Measurements from ENCODE around the gene ZNF619. TPM values are rescaled to one million over a fixed set of nuclear protein-coding genes. Genes with fewer than 3 reads are reported as not detected.
"Not testable (repeated sequence)": the region's sequence is repeated elsewhere in the genome, so short reads cannot be mapped to it uniquely, and the experiment has no call there.

ZNF619 gene
- total RNA-seq, 2 donors from 2014 or later, result 1.7 to 3.3 TPM

DNA sequence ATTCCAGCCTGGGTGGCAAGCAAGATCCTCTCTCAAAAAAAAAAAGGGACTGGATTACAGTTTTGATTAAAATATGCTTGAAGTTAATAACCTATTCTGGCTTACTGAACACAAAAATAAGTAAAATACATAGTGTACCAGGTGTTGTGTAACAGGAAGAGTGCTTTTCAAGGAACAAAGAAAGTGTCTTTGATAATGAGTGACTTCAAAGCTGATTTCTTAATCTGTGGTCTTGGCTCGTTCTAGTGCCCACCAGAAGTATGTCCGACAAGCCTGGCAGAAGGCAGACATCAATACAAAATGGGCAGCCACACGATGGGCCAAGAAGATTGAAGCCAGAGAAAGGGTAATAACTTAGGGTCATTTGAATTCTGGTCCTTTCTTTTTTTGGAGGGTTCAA lies 15.8 kb upstream of the ZNF619 start:
- peaks cover 0 to 20% of the 10 kb centered on the region in 2 donors for H3K4me1 ChIP-seq
- peaks cover 61% of the 10 kb centered on the region for H3K36me3 ChIP-seq
- H3K27ac ChIP-seq, result no peak overlapping the region
- no peak overlapping the region for H3K4me3 ChIP-seq
- no peaks in the 10 kb centered on the region for H3K9me3 ChIP-seq
- TF ChIP-seq, protein P1, sequence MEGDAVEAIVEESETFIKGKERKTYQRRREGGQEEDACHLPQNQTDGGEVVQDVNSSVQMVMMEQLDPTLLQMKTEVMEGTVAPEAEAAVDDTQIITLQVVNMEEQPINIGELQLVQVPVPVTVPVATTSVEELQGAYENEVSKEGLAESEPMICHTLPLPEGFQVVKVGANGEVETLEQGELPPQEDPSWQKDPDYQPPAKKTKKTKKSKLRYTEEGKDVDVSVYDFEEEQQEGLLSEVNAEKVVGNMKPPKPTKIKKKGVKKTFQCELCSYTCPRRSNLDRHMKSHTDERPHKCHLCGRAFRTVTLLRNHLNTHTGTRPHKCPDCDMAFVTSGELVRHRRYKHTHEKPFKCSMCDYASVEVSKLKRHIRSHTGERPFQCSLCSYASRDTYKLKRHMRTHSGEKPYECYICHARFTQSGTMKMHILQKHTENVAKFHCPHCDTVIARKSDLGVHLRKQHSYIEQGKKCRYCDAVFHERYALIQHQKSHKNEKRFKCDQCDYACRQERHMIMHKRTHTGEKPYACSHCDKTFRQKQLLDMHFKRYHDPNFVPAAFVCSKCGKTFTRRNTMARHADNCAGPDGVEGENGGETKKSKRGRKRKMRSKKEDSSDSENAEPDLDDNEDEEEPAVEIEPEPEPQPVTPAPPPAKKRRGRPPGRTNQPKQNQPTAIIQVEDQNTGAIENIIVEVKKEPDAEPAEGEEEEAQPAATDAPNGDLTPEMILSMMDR (IDR thresholded peaks at IDR 0.05), result no peak
- no peak for DNase-seq (ENCODE audit: low spot score)
- no peaks in the 10 kb centered on the region for H3K27me3 ChIP-seq

DNA sequence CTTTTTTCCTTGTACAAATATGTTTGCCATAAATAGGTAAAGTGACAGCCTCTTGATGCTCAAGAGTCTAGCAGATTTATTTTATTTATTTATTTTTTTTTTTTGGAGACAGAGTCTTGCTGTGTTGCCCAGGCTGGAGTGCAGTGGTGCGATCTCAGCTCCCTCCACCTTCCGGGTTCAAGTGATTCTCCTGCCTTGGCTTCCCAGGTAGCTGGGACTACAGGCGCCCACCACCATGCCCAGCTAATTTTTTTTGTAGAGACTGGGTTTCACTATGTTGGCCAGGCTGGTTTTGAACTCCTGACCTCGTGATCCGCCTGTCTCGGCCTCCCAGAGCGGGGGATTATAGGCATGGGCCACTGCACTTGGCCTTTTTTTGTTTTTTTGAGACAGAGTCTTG lies 14.1 kb upstream of the ZNF619 start:
- H3K9me3 ChIP-seq; DNase-seq (ENCODE audit: low spot score); H3K27ac ChIP-seq; H3K4me3 ChIP-seq; H3K27me3 ChIP-seq: not testable (repeated sequence)
- Histone ChIP-seq H3K36me3 (peaks cover 65% of the 10 kb centered on the region), H3K4me1 (peaks cover 0 to 13% of the 10 kb centered on the region in 2 donors)

DNA sequence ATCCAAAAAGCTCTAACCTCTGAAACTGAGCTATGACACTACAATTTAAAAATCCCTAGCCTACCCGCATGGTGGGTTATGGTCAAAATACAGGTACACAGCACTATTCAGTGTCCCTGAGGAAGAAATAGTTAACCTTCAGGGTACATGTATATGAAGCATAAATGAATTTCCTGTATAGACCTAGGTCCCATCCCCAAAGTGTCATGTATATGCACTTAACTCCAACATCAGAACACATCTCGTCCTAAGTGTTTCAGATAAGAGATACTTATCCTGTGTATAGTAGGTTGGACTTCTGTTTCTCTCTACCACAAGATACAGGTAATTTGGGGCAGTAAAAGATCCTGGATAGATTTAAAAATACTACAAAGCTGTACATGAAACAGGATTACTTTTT lies 13.3 kb upstream of the ZNF619 start:
- TF ChIP-seq, protein P1 (IDR thresholded peaks at IDR 0.05), result no peak
- Histone ChIP-seq H3K4me3 (no peak overlapping the region), H3K4me1 (peaks cover 0 to 5% of the 10 kb centered on the region in 2 donors), H3K27ac (no peak overlapping the region), H3K9me3 (no peaks in the 10 kb centered on the region), H3K27me3 (no peaks in the 10 kb centered on the region), H3K36me3 (peaks cover 62% of the 10 kb centered on the region)
- DNase-seq (ENCODE audit: low spot score), result no peak

DNA sequence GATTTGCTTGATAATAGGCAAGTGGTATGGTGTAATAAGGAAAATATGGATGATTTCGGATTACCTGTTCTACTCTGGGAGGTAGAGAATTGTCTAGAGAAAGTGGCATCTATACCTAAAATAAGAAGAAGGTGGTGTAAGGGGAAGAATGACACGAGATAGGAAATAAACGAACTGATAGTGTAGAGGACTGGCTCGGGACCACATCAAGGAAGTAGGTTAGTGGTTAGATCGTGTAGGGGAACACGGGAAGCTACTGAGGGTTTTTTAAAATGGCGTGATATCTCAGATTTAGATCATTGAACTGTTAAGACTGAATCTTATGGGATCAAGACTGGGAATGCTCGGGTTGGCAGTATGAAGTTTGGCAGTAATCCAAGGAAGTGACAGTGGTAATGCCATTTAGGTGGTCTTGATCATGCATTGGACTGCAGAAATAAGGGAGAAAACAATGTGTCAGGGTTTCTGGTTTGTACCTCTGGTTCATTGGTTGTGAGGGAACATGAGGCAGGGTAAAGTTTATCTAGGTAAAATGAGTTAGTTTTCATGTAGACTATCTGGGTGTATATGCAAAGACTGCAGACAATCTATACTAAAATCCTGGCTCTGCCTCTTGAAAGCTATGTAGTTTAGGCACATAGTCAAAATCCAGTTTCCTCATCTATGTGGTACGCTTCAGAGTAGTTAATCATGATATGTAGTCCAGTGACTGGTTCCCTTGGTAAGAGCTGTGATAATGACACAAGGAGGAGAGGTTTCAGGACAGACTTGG lies 12.4 kb upstream of the ZNF619 start:
- H3K4me1 ChIP-seq, result no peaks in the 10 kb centered on the region
- TF ChIP-seq, protein P1 (IDR thresholded peaks at IDR 0.05), result no peak
- H3K9me3 ChIP-seq, result no peaks in the 10 kb centered on the region
- no peak overlapping the region for H3K4me3 ChIP-seq
- H3K27ac ChIP-seq, result no peak overlapping the region
- peaks cover 52% of the 10 kb centered on the region for H3K36me3 ChIP-seq
- no peaks in the 10 kb centered on the region for H3K27me3 ChIP-seq
- DNase-seq (ENCODE audit: low spot score), result no peak

DNA sequence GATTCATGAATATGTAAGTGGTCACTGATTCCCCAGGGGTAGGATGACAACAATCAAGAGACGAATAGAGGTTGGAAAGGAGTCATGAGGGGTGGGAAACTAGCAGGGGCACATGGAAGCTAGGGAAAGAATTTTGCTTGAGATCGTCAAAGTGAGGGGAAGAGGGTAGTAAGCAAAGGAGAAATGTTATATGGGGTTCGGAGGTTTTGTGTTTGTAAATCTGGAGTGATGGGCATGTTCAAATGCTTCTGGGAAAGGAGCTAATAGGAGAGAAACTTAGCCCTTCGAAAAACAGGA lies 11.9 kb upstream of the ZNF619 start:
- Histone ChIP-seq H3K36me3 (peaks cover 48% of the 10 kb centered on the region), H3K4me1 (no peaks in the 10 kb centered on the region), H3K9me3 (no peaks in the 10 kb centered on the region), H3K4me3 (no peak overlapping the region), H3K27ac (no peak overlapping the region), H3K27me3 (no peaks in the 10 kb centered on the region)
- TF ChIP-seq, protein P1 (IDR thresholded peaks at IDR 0.05), result no peak
- DNase-seq (ENCODE audit: low spot score), result no peak

DNA sequence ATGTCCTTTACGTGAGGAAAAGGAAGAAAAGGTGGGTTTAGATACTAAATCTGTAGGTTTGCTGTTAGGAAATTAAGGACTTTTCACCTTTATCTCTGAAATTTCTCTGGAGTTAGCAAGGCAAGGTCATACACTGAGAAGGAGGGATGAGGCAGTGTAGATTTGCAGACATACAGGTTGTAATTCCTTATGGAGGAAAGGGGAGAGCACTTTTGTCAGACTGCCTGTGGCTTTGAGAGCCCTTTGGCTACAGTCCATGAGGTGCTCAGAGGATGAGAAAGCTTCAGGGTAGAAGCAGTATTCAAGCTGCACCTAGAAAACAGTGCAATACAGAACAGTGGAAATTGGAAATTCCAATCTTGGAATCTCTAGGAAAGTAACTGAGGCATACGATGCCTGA lies 11.5 kb upstream of the ZNF619 start:
- no peaks in the 10 kb centered on the region for H3K9me3 ChIP-seq
- H3K27me3 ChIP-seq, result no peaks in the 10 kb centered on the region
- no peaks in the 10 kb centered on the region for H3K4me1 ChIP-seq
- no peak overlapping the region for H3K27ac ChIP-seq
- no peak for DNase-seq (ENCODE audit: low spot score)
- H3K4me3 ChIP-seq, result no peak overlapping the region
- H3K36me3 ChIP-seq, result peaks cover 44% of the 10 kb centered on the region
- TF ChIP-seq, protein P1 (IDR thresholded peaks at IDR 0.05), result no peak

All from right atrium auricular region (tissue), 2 donors.